Liver (tissue), 9 donors: ENCODE data around the gene BLM. TPM values are rescaled to one million over a fixed set of nuclear protein-coding genes. Genes with fewer than 3 reads are reported as not detected.

ENCODE experiments used
- DNase-seq: peaks from one replicate; pipeline ENCODE4 v3.0.0-alpha.2; 2017; ENCODE audit warnings: low spot score
- H3K27ac ChIP-seq, 2 donors: one replicate each; pipeline ENCODE4 v1.7.0; 2013; ENCODE audit warnings: inconsistent platforms in 2 of 2, low read length in 2 of 2, control low read depth in 1 of 2, low read depth in 1 of 2, mild to moderate bottlenecking in 1 of 2
- H3K27me3 ChIP-seq, 4 donors: one replicate each; pipeline versions ENCODE4 v1.6.1 to v1.7.0; 2013; ENCODE audit warnings: low read length in 3 of 4, inconsistent platforms in 1 of 4, mild to moderate bottlenecking in 1 of 4, moderate library complexity in 1 of 4; ENCODE audit not compliant: control insufficient read depth in 4 of 4, insufficient read depth in 4 of 4
- H3K36me3 ChIP-seq, 4 donors: one replicate each; pipeline versions ENCODE4 v1.6.1 to v1.7.0; 2013; ENCODE audit warnings: low read length in 3 of 4, mild to moderate bottlenecking in 3 of 4, low read depth in 1 of 4, moderate library complexity in 1 of 4; ENCODE audit not compliant: control insufficient read depth in 4 of 4, insufficient read depth in 3 of 4
- H3K4me1 ChIP-seq, 4 donors: one replicate each; pipeline versions ENCODE4 v1.6.1 to v1.7.0; 2013; ENCODE audit warnings: low read length in 3 of 4, mild to moderate bottlenecking in 3 of 4, moderate library complexity in 1 of 4; ENCODE audit not compliant: control insufficient read depth in 4 of 4, insufficient read depth in 4 of 4
- H3K4me3 ChIP-seq, 3 donors: one replicate each; pipeline versions ENCODE4 v1.6.1 to v1.7.0; 2013; ENCODE audit warnings: low read length in 3 of 3, control low read depth in 1 of 3, low read depth in 1 of 3, mild to moderate bottlenecking in 1 of 3
- H3K9ac ChIP-seq, 2 donors: one replicate each; pipeline ENCODE4 v1.7.0; 2013; ENCODE audit warnings: low read length in 2 of 2, mild to moderate bottlenecking in 2 of 2, moderate library complexity in 2 of 2, control low read depth in 1 of 2, low read depth in 1 of 2
- H3K9me3 ChIP-seq, 4 donors: one replicate each; pipeline versions ENCODE4 v1.6.1 to v1.7.0; 2013; ENCODE audit warnings: low read length in 3 of 4; ENCODE audit not compliant: control insufficient read depth in 4 of 4
- ATF3 ChIP-seq: IDR thresholded peaks from 2 replicates; pipeline ENCODE4 v1.6.1; 2016; ENCODE audit warnings: antibody characterized with exemption
- CTCF ChIP-seq: fragments of 150-350 bp; IDR thresholded peaks from 2 replicates; pipeline ENCODE4 v1.5.1; 2017; ENCODE audit warnings: improper control_type of control experiment, low read depth, low read length; ENCODE audit not compliant: missing input control
- EGR1 ChIP-seq, 2 donors: IDR thresholded peaks; 2 replicates each; pipeline ENCODE4 v1.6.1; 2016 to 2018; ENCODE audit warnings: antibody characterized with exemption in 2 of 2, low read depth in 2 of 2
- FOXA1 ChIP-seq: IDR thresholded peaks from 2 replicates; pipeline ENCODE4 v1.6.1; 2016; ENCODE audit warnings: antibody characterized with exemption
- FOXA2 ChIP-seq: IDR thresholded peaks from 2 replicates; pipeline ENCODE4 v1.6.1; 2016; ENCODE audit warnings: antibody characterized with exemption
- GABPA ChIP-seq, 2 donors: IDR thresholded peaks in 1 of 2; conservative IDR thresholded peaks in 1 of 2; 2 replicates each; pipeline ENCODE4 v1.6.1; 2016; ENCODE audit warnings: antibody characterized with exemption in 2 of 2, mild to moderate bottlenecking in 1 of 2, moderate library complexity in 1 of 2
- HNF4A ChIP-seq, 2 donors: conservative IDR thresholded peaks; 2 replicates each; pipeline ENCODE4 v1.6.1; 2016; ENCODE audit warnings: antibody characterized with exemption in 2 of 2, mild to moderate bottlenecking in 2 of 2
- HNF4G ChIP-seq: IDR thresholded peaks from 2 replicates; pipeline ENCODE4 v1.6.1; 2016; ENCODE audit warnings: antibody characterized with exemption
- JUND ChIP-seq, 2 donors: IDR thresholded peaks; 2 replicates each; pipeline ENCODE4 v1.6.1; 2016; ENCODE audit warnings: antibody characterized with exemption in 2 of 2
- NR2F2 ChIP-seq: IDR thresholded peaks from 2 replicates; pipeline ENCODE4 v1.6.1; 2016; ENCODE audit warnings: antibody characterized with exemption
- RAD21 ChIP-seq, 2 donors: IDR thresholded peaks; 2 replicates each; pipeline ENCODE4 v1.6.1; 2016; ENCODE audit warnings: antibody characterized with exemption in 2 of 2, mild to moderate bottlenecking in 2 of 2
- RXRA ChIP-seq, 2 donors: IDR thresholded peaks; 2 replicates each; pipeline ENCODE4 v1.6.1; 2017 to 2018; ENCODE audit warnings: antibody characterized with exemption in 2 of 2, mild to moderate bottlenecking in 1 of 2
- SP1 ChIP-seq: IDR thresholded peaks from 2 replicates; pipeline ENCODE4 v1.6.1; 2018; ENCODE audit warnings: antibody characterized with exemption, mild to moderate bottlenecking
- TAF1 ChIP-seq: conservative IDR thresholded peaks from 2 replicates; pipeline ENCODE4 v1.6.1; 2016; ENCODE audit warnings: antibody characterized with exemption, mild to moderate bottlenecking
- YY1 ChIP-seq: IDR thresholded peaks from 2 replicates; pipeline ENCODE4 v1.6.1; 2016; ENCODE audit warnings: antibody characterized with exemption, mild to moderate bottlenecking
- ZBTB33 ChIP-seq: IDR thresholded peaks from 2 replicates; pipeline ENCODE4 v1.6.1; 2016; ENCODE audit warnings: antibody characterized with exemption
- WGBS: extraction: QIAGEN DNeasy Blood & Tissue Kit; methylation state at CpG from one replicate; pipeline ENCODE4 v1.1.7; 2013; 5-methylcytosine and 5-hydroxymethylcytosine counted together
- polyA plus RNA-seq, 2 donors: library from polyadenylated mRNA; stranded (reverse) in 1 of 2; unstranded in 1 of 2; fragments of 200-250 nt in 1 of 2; fragments of >200 nt in 1 of 2; fragmentation: Nextera tagmentation in 1 of 2; extraction: Ambion mirVana in 1 of 2; gene quantifications; one replicate each; pipeline versions ENCODE4 v1.2.1 to v1.2.3, GENCODE V29; 2013 to 2015
- total RNA-seq, 2 donors: library from RNA; depleted of rRNA; stranded (reverse); fragments of >200 nt; gene quantifications; one replicate each; pipeline ENCODE4 v1.2.3, GENCODE V29; 2014
- TF ChIP-seq, protein P1 (sequence below): IDR thresholded peaks from 2 replicates; pipeline ENCODE4 v1.6.1; 2016; ENCODE audit warnings: antibody characterized with exemption, mild to moderate bottlenecking
- TF ChIP-seq, protein P2 (sequence below): IDR thresholded peaks from 2 replicates; pipeline ENCODE4 v1.6.1; 2016; ENCODE audit warnings: antibody characterized with exemption
- donor health status: healthy.
- donor health status: healthy.
- donor health status: healthy.
- donor health status: healthy.
- donor health status: healthy.

BLM gene
- total and polyA plus RNA-seq, 4 donors: 0.33 to 15.1 (median 0.41) TPM

DNA sequence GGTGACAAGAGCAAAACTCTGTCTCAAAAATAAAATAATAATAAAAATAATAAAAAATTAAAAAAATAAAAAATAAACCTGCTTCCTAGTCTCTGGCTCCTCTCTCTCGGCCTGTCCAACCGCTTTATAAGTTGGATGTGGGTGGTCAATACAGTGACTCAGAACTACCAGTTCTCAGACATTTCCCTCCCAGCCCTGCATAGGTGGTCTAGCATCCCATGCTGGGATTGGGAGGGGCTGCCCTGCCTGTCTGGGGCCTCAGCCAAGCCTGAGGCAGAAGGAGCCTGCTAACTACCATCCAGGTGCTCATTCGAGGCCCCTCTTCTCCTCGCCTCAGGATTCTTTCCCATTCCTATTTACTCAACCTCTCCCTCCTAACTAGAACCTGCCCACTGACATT, 33.3 kb upstream of the BLM start:
- no peak for DNase-seq
- Histone ChIP-seq H3K9me3 (no peaks in the 10 kb centered on the region), H3K4me1 (no peaks in the 10 kb centered on the region), H3K9ac (no peak overlapping the region), H3K36me3 (no peaks in the 10 kb centered on the region), H3K4me3 (no peak overlapping the region), H3K27ac (no peak overlapping the region), H3K27me3 (no peaks in the 10 kb centered on the region)
- 93% methylated on average over 4 of the region's 4 CpGs for WGBS
- TF ChIP-seq TAF1 (no peak), RAD21 (IDR thresholded peaks at IDR 0.05) (no peak), NR2F2 (no peak), HNF4G (no peak), GABPA (IDR thresholded peaks at IDR 0.05 in 1 of 2, conservative IDR thresholded peaks at IDR 0.05 in 1 of 2) (no peak), YY1 (no peak), SP1 (no peak), EGR1 (IDR thresholded peaks at IDR 0.05; ENCODE audit: low read depth in 2 of 2) (no peak), HNF4A (conservative IDR thresholded peaks at IDR 0.05) (no peak), RXRA (IDR thresholded peaks at IDR 0.05) (no peak), FOXA2 (no peak), CTCF (no peak), JUND (IDR thresholded peaks at IDR 0.05) (no peak), FOXA1 (no peak), ATF3 (no peak), ZBTB33 (no peak)
- TF ChIP-seq, protein P1, sequence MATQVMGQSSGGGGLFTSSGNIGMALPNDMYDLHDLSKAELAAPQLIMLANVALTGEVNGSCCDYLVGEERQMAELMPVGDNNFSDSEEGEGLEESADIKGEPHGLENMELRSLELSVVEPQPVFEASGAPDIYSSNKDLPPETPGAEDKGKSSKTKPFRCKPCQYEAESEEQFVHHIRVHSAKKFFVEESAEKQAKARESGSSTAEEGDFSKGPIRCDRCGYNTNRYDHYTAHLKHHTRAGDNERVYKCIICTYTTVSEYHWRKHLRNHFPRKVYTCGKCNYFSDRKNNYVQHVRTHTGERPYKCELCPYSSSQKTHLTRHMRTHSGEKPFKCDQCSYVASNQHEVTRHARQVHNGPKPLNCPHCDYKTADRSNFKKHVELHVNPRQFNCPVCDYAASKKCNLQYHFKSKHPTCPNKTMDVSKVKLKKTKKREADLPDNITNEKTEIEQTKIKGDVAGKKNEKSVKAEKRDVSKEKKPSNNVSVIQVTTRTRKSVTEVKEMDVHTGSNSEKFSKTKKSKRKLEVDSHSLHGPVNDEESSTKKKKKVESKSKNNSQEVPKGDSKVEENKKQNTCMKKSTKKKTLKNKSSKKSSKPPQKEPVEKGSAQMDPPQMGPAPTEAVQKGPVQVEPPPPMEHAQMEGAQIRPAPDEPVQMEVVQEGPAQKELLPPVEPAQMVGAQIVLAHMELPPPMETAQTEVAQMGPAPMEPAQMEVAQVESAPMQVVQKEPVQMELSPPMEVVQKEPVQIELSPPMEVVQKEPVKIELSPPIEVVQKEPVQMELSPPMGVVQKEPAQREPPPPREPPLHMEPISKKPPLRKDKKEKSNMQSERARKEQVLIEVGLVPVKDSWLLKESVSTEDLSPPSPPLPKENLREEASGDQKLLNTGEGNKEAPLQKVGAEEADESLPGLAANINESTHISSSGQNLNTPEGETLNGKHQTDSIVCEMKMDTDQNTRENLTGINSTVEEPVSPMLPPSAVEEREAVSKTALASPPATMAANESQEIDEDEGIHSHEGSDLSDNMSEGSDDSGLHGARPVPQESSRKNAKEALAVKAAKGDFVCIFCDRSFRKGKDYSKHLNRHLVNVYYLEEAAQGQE: no peak
- TF ChIP-seq, protein P2, sequence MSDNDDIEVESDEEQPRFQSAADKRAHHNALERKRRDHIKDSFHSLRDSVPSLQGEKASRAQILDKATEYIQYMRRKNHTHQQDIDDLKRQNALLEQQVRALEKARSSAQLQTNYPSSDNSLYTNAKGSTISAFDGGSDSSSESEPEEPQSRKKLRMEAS: no peak
